ENCODE data around the gene PRDM12.

Gene PRDM12

DNA sequence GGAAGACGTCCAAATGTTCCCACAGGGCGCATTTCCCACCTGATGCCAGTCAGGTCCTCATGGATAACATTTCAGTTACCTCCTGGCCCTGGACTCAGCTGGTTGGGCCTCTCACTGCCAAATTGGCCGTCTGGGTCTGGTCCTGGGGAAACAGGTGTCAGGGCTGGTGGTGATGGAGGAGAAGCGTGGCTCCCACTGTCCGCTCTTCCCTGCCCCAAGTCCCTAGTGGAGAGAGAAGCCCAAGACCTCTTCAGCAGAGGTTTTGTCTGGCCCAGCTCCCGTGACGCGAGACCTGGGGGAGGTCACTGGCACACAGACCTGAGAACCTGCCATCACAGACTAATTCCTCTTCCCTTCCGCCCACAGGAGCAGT lies 27.8 kb upstream of the PRDM12 start:
- no peak for DNase-seq (ENCODE audit: low read depth)

DNA sequence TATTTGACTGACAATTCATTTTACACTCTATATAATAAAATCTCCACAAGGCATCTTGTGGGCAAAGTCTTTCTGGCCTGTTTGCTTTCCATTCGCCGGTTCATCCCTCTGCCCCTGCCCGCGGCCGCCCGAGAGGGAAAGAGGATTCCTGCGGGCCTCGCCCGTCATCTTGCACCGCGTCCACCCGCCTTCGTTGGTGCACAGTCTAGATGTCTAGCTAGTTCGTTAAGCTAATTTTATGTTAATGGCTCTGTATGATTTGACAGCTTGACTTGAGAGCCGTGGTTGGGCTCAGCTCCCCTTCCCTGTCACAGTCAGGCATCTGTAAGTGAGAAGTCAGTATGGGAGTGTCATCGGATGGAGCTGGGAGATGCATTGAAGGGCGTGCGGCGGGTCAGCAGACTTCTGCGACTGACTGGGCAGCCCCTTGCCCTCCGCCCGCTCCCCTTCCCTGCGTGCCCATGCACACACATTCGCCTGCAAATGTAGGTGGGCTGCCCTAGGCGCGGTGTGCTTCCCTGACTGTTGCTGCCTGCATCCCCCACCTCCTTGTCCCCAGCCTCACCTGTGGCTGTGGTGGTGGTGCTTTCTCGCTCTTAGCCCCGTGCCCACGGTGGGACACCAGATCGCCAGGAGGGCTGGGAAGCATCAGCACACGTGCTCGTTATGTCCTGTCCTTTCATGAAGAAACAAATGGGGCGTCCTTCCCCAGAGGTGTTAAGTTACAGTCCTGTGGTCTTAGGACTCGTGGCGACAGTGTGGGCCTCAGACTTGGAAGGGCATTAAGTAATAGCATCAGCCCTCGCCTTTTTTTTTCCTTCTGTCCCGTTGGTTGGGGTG lies 25.9 kb upstream of the PRDM12 start:
- DNase-seq (ENCODE audit: low read depth) = no peak

DNA sequence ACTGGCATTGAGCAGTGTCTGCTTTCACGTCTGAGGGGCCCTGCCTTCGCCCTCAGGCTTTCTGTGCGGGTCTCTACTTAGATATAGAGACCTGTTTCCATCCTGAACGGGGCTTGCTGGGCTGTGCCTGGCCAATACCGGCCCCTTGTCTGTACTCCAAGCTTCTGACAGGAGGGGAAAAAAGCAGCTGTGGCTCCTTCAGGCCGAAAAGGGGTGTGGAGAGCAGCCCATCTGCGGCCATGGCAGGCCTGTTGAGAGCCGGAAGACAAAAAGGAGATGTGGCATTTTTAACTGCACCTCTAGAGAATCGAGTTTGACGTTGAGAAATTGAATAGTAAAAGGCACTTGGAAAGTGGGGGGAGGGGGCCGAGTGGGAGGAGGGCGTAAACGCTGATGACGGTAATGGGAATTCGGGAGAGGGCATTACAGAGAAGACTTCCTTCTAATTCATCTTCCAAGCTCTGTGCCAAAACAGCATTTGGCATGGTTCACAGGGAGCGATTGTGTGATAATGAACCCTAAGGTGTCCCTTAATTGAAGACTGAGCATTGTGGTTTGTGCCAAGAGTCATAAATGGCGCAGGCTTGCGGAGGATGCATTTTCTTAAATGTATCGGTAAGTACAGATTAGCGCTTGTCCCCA lies 25.1 kb upstream of the PRDM12 start:
- DNase-seq (ENCODE audit: low read depth) = no peak

DNA sequence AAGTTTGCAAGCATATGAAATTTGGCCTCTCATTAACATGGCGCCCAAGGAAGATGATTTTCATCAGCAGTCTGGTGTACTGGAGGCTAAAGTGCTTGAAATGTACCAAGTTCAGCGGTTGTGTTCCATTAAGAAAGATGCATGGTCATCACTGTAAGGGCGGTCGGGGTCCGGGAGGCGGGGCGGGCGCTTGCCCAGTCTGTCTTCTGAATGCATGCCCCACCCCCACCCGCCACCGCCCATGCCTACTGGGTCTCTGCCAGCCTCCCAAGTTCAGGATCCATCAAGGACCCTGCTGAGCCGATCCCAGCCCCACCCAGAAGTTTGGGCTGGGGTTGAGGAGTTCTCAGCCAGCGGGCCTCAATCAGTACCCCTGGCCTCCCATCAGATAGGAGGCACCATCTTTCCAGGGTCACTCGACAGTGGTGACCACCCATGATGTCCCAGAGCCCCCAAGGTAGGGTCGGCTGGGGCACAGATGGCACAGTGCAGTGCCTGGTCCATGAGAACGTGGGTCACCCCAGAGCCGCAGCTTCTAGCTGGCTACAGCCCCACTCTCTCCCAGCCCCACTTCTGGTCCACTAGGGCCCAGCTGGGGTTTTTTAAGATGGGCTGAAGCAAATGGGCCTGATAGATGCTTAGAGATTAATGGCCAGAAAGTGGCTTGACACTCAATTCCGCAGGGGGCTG lies 24.4 kb upstream of the PRDM12 start:
- DNase-seq (ENCODE audit: low read depth) = no peak

DNA sequence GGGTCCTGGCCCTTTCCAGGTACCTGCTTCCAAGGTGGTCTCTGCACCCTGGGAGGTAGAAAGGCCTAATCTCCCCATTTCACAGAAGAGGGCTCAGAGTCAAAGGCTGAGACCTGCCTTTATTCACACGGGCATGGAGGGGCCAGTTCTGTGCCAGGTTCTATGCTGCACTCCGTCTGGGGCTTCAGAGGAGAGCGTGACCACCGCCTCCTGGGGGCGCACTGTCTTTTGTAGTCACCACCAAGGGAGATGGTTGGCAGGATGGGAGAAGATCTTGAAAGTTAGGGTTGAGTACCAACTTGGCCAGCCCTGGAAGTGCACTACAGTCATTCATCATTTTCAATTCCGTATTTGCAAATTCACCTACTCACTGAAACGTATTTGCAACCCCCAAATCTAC lies 23.7 kb upstream of the PRDM12 start:
- no peak for DNase-seq (ENCODE audit: low read depth)

DNA sequence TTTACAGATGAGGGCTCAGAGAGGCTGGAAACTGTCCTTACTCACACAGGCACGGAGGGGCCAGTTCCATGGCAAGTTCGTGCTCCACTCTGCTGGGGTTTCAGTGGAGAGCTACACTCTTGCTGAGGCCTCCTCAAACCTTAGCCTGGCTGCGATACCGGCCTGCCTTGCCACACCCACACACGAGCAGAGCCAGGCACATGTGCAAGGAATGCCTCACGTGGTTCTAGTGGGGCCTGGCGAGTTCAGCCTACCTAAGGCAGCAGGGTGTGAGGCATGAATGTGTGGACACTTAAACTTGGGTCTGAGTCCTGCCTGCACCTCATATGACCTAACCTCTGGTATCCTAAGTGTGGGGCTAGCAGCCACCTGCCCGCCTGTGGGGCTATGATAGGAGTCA lies 21.5 kb upstream of the PRDM12 start:
- DNase-seq (ENCODE audit: low read depth) = no peak

DNA sequence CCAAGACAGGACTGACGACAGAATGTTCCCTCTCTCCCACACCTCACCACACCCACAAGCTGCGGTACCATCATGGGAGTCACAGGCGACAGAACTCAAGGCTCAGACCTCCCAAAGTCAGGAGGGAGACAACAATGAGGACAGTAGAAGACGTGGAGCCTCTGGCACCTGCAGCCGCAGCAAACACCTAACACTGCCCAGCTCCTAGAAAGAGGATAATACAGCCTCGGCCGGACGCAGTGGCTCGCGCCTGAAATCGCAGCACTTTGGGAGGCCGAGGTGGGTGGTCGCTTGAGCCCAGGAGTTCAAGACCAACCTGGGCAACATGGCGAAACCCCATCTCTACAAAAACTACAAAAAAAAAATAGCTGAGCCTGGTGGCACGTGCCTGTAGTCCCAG lies 13.2 kb upstream of the PRDM12 start:
- DNase-seq (ENCODE audit: low read depth) = no peak

DNA sequence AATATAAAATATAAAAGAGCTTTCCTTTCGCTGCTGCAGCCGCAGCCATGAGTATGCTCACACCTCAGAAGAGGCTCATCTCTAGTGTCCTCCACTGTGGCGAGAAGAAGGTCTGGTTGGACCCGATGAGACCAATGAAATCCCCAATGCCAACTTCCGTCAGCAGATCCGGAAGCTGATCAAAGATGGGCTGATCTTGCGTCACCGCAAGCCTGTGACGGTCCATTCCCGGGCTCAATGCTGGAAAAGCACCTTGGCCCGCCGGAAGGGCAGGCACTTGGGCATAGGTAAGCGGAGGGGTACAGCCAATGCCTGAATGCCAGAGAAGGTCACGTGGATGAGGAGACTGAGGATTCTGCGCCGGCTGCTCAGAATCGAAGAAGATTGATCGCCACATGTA lies 12.6 kb upstream of the PRDM12 start:
- DNase-seq (ENCODE audit: low read depth) = no peak

DNA sequence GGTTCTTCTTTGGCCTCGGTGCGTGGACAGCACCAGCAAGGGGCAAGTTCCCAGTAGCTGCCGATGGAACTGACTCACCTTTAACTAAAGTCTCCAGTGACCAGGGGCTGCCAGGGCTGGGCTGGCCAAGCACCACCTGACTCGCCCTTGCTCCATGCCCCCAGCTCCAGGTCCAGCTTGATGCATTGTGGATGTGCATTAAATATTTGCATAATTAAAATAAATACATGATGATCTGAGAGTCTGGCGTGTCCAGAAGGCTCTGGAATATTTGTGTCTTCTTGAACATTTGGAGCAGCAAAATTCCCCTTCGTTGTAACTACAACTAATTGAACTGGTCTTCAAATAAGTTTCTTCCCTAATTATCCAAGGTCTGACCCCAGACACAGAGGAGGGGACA lies 9.5 kb upstream of the PRDM12 start:
- no peak for DNase-seq (ENCODE audit: low read depth)

DNA sequence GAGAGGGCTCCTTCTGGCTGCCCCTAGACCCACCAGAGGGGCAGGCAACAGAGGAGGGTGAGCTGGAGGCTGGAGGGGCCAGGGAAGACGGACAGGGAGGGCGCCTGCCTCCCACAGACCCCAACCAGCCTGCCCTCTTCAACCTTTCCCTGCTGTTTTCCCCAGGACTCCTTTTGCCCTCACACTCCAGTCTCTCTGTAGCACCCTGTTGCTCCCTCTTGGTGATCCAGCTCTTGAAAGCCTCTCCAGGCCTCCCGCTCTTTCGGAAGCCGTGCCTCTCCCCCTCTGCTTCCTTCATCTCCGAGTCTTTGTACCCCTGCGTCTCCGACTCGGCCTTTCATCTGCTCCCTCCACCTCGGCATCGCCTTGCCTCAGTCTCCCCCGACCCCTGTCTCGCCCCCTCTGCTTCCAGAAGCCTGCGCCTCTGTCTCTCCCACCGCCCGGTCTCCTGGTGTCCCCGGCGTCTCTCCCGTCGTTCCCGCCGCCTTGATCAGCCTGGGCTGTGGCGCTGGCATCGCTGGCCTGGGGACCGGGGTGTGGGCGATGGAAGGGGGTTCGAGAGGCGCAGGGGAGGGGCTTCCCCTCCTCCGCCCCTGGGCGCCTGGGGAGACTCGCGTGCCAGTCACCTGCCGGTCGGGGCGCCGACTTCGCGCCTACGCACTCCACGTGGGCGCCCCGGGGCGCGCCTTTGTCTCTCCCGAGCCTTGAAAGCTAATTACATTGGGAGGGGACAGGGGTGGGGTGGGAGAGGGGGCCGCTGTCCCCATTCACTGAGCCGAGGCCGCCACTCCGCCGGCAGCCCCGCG lies 5.3 kb upstream of the PRDM12 start:
- DNase-seq (ENCODE audit: low read depth) = no peak

DNA sequence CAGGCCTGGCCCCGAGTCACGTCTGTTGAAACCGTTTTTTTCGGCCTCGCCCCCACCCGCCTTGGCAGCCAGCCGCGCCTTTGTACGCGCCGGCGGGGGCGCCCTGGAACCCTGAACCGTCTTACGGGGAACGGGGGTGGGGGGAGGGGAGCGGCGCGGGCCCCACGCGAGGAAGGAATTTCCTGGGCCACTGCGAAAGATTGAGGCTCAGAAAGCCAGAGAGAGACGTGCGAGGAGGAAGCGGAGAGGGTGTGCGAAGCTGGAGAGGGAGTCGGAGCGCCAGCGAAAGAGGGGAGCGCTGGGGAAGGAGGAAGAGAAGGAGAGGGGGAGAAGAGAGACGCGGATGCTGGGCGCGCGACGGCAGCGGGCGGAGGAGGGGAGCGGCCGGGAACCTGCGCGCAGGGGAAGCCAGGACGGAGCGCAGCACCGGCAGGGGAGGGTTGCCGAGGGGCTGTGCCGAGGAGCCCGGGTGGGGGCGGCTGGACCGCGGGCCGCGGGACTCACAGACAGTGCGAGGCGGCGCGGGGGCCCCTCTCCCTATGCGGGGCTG lies 4.6 kb upstream of the PRDM12 start:
- DNase-seq (ENCODE audit: low read depth) = no peak

DNA sequence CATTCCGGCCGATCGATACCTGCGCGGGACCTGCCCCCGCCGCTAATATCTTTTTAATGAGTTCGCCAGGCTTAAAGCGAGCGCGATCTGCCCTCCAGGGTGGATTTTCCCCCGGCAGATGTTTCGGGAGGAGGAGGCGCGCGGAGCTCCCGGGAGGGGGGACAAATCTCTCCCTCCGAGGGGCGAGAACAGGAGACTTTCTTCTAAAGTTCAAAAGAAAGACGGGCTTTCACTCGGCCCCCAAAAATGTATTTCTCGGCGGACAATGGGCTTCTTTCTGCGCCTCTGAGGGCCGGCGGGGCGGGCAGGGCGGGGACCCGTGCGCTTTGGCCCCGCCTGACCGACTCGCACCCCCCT lies 4.1 kb upstream of the PRDM12 start:
- DNase-seq (ENCODE audit: low read depth) = no peak

DNA sequence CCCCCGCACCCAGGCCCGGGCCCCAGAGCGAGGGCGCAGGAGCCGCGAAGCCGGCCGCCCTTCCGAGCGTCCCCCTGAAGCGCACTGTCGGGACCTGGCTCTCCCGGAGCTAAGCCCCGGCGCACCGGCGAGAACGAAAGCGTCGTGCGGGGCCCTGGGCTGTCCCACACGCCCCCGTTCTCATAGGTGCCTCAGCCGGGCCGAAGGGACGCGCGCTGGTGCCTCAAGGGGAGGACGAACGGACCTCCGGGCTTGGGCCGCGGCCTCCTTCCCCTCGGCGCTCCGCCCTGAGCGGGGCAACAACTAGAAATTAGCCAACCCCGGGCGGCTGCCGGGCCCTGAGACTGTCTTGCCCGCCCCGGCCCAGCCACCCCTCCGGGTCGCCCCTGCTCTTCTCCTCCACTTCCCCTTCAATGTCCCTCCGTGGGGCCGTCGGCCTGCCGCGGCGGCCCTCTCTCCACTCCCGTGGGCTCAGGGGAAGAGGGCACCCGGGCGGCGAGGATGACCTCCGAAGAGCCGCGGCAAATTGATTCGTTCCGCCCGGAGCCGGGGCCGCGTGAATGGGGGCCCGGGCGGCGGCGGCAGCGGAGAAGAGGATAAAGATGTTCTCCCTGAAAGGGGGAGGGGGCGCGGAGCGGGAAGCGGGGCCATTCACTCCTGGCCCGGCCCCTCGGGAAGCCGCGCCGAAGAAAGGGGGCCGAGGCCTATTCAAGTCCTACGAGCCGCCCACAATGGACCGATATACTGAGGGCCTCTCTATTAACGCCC lies 3.5 kb upstream of the PRDM12 start:
- no peak for DNase-seq (ENCODE audit: low read depth)

DNA sequence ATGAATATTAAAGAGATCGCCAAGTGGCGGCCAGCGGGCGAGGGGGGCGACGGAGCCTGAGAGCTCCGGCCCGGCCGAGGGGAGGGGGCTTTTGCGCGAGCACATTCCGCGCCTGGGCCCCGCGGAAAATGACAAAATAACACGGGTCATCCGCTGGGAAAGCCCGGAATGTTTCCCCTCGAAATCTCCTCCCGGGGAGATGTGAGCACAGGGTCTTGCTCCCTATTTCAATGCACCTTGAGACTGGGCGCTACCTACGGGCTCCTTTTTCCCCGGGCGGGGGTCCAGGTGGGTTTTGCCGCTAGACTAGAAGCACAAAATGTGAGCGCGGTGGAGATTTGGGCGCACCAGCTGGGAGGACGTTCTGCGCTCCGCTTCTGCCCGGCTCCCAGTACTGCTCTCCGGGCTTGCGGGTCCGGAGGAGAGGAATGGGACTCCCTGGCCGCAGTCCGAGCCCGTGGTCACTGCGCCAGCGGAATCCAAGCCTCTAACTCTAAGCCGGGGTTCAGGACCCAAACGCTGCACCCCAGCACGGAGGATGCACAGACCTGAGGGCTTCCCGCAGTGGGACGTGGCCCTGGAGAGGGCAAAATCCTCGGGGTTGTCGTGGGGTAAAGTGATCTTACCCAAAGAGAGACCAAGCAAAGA lies 2.8 kb upstream of the PRDM12 start:
- DNase-seq (ENCODE audit: low read depth) = no peak

DNA sequence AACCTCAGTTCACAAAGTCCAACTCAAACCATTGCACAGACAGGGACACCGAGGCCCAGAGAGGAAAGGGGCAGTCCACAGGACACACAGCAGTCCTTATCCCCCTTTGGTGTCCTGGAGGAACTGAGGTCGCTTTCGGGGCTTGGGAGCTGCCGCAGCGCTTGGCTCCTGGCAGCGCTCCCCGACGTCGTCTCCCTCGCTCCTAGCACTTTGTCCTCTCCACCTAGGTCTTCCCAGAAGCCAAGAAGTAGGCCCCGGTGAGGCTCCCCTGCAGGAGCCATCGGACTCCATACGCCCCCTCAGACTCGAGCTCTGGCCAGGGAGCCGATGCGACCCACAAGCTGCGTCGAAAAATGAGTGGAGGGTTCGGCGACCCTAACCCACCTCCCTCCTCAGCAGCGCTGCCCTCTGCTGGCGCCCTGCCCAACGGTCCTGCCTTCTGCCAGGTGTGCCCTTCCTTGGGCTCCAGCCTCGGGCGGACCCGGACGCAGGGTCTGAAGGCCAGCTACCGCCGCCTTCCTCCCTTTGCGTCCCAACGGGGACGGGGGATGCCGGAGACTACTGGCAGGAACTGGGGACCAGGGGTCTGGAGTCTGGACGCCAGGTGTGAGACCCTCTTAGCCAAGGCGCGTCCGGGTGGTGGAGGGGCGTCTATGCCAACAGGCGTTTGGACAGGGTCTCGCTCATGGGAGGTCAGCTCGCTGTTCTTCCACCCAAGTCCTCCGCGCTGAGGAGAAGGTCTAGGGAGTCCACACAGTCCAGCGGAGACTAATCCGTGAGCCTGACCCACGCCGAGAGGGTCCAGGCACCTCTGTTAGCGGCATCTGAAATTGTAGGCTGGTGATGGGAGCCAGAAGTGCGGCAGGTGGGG lies 2.1 kb upstream of the PRDM12 start:
- no peak for DNase-seq (ENCODE audit: low read depth)

DNA sequence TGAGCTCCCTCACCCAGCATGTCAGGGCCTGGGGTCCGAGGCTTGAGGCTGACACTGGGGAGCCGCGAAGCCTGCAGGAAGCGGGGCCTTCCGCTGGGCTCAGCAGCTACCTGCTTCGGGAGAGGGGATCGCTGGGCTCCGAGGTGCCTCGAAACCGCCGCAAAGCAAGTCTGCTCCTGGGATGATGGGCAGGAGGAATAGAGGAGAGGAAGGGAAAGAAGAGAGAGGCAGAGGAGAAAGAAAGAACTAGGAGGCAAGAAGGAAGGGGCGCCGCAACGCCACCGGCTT lies 1.5 kb upstream of the PRDM12 start:
- DNase-seq (ENCODE audit: low read depth) = no peak

DNA sequence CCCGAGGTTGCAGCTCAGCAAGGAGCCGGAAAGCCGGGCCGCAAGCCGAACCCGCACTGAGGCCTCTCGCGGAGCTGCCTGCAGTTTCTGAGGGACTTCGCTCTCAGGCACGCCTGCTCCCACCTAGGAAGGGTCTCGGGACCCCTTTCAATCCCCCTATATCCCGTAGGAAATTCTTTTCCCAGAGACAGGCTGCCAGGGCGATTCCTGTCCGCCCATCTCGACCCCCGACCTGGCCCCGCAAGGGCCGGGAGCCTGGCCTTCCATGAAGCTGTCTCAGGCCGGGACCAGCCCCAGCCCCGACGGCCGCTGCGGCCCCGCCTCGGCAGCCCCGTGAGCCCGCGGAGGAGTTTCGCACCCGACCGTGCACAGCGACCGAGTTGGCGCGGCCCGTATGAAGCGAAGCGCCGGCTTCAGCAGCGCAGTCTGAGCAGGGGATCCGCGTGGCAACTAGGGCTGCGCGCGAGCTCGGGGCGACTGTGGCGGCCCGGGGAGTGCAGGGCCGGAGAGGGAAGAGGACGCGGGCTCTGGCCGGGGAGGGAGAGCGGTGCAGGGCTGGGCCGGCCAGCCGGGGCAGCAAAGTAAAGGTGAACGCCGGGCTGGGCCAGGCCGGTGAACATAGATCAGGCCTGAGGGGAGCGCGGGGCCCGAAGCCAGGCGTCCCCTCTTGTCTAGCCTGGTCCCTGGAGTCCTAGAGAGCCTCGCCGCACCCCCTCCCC lies 977 bp upstream of the PRDM12 start:
- DNase-seq (ENCODE audit: low read depth) = no peak

DNA sequence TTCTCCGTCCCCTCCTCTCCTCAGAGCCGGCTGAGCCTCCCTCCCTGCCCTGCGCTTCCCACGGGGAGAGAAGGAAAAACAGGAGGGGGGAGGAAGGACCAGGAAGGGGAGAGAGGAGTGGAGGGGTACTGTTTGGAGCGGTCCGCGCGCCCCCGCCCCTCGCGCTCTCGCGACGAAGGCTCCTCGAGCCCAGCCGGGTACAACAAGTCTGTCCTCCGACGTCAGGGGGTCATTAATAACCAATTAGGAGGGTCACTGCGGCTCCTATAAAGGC lies 480 bp upstream of the PRDM12 start:
- no peak for DNase-seq (ENCODE audit: low read depth)

DNA sequence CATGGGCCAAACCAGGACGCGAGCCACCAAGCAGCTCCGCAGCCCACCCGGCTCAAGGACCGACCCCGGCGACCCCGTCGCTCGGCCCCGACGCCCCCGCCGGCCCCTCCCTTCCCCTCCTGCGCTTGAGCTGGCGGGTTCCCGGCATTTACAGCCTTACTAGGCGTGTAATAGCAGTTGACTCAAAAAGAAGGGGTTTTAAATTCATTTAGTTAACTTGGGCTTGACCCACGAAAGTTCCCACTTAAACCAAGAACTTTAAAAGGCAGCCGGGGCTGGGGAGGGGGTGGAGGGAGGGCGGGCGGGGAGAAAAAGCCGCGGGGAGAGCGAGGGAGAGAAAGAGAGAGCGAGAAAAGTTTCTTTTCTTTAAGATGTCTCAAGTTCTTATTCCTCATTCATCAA lies 636 bp downstream of the PRDM12 start:
- no peak for DNase-seq (ENCODE audit: low read depth)

Measured in HS-27A (cell line).